GM18499 (cell line): ENCODE data around the gene SMIM29.

Experiments
- ATAC-seq: cut with Tn5 transposase; IDR thresholded peaks from one replicate; pipeline ENCODE4 v1.9.1; 2021; ENCODE audit warnings: moderate number of reproducible peaks; ENCODE audit not compliant: insufficient read depth, unreplicated experiment

The SMIM29 gene

DNA sequence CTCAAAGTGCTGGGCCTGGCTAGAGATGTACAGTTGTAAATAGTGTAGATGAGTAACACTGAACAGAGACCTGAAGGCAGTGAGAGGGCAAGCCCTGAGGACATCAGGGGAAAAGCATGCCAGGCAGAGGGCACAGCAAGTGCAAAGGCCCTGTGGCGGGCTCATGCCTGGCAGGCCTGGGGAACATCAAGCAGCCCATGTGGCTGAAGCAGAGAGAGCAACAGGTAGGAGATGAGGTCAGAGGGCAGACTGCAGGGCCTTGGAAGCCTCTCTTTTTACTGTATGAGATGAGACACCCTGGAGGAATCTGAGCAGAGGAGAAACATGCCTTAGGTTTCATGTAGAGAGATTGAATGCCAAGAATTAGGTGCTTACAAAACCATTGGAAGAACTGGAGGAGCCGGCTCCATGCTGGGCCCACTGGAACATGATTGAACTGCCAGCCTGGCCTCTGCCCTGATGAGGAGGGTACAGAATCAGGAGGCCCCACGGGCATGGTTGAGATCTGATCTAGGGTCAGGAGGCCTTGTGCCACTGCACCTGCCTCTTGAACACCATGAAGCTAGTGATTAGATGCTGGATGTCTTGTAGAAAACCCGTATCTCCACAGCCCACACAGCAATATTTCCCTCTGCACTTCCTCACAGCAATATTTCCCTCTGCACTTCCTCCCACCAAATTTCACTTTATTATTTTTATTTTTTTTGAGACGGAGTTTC, 18.0 kb downstream of the SMIM29 start:
- ATAC-seq: no peak

DNA sequence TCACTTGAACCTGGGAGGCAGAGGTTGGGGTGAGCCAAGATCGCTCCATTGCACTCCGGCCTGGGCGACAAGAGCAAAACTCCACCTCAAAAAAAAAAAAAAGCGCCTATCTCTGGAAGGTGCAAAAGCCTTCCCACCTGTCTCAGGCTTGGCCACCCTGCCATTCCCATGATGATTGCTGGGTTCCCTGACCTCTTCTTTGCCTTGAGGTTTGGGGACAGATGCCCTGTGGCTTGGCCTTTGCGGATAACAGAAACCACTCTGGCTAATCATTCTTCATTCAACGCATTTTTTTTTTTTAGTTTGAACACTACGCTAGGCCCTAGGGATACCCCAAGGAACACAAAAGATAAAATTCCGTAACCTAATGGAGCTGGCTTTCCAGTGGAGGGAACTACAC, 18.9 kb downstream of the SMIM29 start:
- ATAC-seq: no peak

DNA sequence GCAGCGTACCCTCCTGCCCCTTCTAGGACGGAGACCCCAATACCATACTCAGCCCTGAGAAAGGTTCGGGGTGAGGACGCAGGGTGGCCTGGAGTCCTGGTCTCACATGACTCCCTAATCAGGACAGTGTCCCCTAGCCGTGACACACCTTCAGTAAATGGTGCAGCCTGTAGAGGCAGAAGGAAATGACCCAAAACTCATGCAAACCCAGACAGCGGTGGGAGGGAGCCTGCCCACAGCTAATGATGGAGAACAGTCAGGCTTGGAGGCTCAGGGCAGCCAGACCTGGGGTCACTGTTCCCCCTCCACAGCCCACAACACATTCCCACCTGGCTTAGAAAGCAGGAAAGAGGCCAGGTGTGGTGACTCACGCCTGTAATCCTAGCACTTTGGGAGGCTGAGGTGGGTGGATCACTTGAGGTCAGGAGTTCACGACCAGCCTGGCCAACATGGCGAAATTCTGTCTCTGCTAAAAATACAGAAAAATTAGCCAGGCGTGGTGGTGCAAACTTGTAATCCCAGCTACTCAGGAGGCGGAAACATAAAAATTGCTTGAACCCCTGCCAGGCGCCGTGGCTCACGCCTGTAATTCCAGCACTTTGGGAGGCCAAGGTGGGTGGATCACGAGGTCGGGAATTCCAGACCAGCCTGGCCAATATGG, 20.9 kb downstream of the SMIM29 start:
- no peak for ATAC-seq

DNA sequence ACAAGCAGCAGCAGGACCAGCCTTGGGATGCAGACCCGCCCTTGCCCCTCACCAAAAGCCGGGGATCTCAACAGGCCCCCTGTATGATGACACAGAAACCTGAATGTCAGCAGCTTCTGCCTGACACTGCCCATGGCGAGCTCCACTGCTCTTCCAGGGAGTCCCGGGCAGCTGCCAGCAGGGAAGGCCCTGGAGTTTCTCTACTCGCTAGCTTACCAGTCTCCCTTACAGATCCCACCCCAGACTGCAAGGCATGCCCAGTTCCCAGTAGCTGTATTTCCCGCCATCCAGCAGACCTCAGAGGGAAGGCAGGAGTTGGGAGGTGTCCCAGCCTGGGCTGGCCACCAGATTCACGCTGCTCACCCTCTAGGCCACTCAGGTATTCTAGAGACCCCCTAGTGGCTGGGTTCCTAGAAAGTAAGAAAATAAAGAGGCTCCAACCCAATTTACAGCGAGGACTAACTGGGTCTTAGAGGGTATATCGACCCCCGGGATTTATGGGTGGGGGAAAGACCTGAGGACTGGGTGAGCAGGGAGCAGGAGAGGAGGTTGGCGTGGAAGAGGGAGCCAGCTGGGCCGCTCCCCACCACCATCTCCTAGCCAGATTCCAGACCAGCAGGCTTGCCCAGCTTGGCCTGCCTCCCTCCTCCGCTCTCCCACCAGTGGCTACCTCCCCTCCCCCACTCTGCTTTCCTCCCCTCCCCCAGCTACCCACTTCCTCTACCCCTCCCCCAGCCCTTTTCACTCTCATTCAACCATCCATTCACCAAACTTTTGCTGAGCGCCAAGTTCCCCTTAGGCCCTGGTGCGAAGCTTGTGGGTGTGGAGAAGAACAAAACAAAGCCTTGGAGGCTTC, 21.8 kb downstream of the SMIM29 start:
- no peak for ATAC-seq

DNA sequence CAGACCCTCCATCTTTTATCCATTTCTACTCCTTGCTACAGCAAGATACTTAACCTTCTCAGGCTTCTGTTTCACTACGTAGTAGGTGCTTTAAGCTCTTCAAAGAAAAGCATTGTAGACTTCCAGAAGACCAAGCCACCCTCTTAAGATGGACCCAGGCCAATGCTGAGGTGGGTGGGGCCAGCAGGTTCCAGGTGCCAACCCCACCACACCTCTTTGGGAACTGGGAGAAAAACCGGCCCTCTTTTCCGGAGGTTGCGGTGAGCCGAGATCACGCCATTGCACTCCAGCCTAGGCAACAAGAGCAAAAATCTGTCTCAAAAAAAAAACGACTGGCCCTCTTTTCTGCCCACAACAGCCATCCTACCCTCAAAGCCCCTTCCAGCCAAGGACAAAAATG, 22.7 kb downstream of the SMIM29 start:
- ATAC-seq: no peak

DNA sequence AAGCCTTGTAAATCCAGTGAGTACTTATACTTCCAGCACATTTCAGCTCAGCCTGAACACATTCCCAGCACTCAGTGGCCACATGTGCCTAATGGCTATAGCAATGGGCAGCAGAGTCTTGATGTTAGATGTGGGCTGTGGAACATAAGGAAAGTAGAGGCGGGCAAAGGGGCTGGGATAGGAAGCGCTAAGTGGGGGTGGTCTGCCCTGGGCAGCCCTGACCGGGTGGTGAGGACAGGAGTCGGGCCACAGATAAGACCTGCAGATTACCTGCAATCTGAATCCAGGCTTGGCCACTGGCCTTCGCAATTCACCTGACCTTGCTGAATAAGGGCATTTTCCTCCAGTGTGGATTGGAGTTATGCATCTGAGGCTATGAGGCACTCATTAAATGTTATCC, 23.3 kb downstream of the SMIM29 start:
- ATAC-seq: no peak

DNA sequence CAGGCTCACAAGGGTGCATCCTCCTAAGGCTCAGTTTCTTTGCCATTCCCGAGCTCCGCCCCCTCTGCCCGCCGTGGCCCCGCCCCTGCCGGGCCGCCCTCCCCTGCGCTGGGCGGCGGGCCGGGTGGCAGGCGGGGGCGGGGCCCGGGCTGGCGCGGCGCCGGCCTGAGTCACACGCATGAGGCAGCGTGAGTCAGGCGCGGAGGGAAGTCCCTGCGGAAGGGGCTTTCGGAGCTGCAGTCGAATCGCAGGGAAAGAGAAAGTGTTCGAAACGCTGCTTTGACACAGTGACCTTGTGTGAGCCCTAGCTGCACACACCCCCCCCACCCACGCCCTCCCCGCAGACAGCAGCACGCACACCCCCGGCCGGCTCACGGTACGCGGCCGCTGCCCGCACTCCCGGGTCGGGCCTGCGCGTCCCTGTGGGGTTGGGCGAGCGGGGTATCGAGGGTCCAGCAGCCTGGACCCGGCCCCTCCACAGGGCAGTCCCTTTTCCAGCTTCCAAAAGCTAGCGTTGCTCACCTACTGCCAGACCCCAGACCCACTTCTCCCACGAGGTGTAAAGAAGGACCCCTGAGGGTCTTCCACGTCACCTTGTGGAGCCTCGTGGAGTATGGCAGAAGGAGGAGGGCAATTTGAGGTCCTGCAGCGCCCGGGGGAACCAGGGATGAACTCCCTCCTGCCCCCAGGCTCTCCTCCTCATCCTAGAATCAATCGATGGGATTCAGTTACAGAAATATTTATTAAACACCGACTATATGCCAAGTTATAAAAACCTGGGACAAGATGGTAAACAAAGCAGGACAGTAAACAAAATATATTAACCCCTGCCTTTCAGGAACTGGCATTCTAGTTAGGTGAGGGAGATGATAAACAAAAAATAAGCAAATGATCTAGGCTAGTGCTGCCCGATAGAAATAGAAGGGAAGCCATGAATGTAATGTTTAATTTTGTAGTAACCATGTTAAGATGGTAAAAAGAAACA, 24.6 kb downstream of the SMIM29 start:
- ATAC-seq: peak; percentile 54

DNA sequence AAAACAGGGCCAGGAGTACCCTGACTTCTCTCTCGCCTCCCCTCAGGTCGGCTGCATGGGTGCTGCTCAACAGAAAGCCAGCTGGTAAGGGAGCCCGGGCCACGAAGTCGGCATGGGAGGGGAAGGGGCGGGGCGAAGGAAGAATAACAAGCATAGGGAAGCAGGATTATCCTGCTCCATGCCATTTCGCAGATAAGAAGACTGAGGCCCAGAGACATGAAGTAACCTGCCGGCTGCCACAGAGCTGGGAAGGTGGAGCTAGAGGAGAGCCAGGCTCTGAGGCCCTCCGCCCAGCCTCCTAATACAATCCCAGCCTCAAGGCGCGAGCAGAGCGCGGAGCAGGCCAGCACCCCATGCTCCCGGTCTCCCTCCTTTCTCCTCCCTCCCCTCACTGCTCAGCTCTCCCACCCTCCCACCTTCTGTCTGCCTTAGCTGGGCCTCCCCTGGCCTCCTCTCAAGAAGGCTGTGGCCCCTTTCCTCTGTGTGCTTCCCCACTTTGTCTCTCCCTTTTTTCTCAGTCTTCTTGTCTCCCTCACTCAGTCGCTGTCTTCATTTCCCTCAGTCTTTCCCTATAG, 25.3 kb downstream of the SMIM29 start:
- ATAC-seq: no peak

DNA sequence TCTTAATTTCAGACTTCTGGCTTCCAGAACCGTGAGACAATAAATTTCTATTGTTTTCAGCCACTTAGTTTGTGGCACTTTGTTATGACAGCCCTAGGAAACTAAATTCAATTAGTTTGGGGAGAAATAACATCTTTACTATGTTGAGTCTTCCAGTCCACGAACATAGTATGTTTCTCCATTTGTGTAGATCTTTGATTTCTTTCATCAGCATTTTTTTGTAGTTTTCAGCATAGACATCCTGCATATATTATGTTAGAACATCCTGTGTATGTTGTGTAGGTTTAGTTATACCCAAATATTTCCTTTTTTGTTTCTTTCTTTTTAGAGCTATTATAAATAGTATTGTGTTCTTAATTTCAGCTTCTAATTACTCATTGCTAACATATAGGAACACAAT, 30.1 kb downstream of the SMIM29 start:
- no peak for ATAC-seq

DNA sequence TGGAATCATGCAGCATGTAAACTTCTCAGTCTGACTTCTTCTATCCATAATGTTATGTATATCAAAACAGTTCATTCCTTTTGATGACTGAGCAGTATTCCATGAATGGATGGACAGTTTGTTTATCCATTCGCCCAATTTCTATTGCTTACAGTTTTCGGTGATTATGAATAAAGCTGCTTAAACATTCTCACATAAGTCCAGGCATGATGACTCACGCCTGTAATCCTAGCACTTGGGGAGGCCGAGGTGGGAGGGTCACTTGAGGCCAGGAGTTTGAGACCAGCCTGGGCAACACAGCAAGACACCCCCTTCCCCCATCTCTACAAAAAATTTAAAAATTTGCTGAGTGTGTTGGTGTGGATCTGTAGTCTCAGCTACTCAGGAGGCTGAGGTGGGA, 35.0 kb downstream of the SMIM29 start:
- no peak for ATAC-seq

DNA sequence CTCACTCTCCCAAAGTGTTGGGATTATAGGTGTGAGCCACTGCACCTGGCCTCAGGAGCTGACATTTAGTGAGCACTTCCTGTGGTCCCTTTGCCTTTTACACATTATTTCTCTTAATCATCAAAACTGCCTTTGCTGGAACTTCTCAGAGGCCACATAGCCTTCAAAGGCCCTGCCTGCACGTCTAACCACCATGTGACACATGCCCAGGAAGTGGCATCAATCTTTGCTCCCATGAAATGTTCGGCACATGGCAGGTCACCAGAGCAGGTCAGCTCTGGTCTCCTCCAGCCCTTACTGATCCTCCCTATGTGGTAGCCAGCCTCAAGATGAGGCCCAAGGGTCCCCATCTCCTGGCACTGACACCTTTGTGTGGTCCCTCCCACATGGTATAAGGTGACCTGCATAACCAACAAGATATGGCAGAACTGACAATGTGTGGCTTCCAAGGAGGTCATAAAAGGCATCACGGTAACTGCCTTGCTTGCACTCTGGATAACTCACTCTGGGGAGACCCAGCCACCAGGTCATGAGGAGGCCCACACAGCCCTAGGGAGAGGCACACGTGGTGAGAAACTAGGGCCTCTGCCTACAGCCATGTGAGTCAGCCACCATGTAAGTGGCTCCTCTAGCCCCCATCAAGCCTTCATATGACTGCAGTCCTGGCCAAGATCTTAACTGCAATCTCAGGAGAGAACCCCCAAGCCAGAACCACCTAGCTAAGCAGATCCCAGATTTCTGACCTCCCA, 40.9 kb downstream of the SMIM29 start:
- no peak for ATAC-seq

DNA sequence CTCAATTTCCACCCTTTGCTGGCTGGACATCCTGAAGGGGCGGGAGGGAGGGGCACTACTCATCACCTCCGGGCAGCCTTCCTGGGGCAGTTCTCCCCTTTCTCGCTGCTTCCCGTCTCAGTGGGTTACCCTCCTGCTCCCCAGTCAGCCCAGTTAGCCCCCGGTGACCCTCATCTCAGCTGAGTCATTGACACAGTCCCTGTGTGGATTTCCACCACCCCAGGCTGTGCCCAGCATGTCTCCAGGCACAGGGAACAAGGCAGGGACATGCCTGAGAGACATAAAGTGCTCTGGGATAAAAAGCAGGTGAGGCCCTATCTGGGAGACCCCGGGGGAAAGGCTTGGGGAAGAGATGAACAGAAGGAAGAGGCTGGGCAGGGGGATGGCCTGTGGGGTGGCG, 42.1 kb downstream of the SMIM29 start:
- ATAC-seq: no peak

DNA sequence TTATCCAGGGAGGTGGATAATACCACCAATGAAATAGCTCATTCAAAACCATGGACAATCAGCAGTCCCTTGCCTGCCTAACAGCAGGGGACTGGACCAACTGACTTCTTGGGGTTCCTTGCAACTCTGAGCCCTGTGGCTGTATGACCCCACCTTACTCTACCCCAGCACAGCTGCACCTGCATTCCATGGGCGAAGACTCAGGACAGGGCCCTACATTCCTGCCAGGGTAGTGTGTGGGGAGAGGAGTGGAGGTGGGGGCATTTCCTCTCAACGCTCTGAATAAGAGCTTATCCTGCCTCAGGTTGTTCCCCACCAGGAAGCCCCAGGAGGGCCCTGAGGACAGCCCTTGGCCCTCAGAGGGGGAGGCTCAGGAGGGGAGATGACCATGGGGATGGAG, 42.9 kb downstream of the SMIM29 start:
- ATAC-seq: no peak

DNA sequence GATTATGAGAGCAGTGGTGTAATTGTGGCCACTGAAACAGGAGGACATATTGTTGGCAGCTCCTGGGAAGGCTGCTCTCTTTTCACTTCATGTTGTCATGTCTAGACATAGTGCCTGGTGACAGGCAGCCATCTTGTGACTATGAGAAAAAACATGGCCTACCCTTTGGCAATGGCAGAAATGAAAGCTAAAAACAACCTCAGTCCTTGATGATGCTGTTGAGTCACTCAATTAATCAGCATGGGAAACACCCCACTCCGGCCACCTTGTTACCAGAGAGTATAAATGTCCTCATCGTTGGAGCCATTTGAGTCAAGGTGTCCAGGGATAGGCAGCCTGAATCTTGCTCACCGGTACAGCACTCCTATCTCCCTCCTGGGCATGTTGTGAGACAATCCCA, 43.3 kb downstream of the SMIM29 start:
- no peak for ATAC-seq

DNA sequence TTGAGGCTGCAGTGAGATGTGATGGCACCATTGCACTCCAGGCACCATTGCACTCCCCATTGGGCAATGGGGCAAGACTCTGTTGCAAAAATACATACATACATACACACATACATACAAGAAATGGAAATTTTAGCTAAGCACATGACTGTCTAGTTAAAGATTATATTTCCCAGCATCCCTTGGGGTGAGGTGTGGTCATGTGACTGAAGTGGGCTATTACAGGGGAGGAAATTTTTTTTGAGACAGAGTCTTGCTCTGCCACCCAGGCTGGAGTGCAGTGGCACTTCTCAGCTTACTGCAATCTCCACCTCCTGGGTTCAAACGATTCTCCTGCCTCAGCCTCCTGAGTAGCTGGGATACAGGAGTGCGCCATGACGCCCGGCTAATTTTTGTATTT, 44.1 kb downstream of the SMIM29 start:
- ATAC-seq: no peak

DNA sequence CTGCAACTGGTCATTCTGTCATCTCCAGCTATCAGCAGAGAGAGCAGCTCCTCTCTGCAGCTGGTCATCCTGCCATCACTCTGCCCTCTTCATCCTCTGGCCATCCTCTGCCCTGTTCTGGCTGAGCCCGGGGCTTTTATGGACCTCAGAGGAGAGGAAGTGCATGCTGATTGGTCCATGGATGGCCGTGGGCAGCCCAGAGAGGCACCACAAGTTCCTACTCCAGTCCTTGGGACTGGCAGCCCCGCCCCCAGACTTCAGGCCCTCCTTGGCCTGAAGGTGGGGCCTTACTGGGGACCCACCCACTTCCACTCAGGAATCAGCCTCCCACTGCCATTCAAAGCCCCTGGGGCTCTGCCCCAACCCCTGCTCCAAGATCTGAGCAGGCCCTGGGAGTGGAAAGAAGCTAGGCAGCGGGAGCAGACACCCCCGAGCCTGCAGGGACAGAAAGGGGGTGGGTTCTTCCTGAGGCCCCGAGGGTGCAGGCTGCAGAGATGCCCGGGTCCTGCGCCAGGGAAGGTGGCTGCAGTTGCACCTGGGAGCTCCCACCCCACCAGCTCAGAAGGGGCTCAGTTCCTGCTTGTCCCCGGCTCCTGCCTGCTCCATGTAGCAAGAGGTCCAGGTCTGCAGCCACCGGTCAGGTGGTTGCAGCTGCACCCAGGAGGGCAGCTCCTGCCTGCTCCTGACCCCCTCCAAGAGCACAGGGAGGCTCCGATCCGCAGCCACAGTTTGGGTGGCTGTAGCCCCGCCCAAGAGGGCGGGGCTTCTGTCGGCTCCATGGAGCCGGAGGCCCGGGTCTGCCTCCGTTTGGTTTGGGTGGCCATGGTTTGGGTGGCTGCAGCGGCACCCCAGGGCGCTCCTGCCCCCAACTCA, 46.2 kb downstream of the SMIM29 start:
- no peak for ATAC-seq

DNA sequence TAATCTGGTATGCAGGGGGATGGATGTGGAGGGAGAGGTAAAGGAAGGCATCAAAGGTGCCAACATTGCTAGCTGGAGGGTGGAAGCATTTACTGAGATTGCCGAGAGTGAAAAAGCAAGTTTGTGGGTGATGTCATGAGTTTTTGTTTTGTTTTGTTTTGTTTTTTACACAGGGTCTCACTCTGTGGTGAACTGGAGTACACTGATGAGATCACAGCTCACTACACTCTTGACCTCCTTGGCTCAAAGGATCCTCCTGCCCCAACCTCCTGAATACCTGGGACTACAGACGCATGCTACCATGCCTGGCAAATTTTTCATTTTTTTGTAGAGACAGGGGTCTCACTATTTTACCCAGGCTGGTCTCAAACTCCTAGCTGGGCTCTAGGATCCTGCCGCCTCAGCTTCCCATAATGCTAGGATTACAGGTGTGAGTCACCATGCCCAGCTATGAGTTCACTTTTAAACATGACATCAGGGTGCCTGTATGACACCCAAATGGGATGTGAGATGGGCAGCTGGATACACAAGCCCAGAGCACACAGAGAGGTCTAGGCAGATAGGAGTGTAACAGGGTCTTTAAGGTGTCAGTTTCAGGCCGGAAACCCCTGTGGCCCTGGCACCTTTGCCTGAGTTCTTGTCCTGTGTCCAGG, 47.2 kb downstream of the SMIM29 start:
- ATAC-seq: no peak
